22Rv1 (cell line): Measurements from ENCODE around the gene ELOVL3.
"Not testable (repeated sequence)": the region's sequence is repeated elsewhere in the genome, so short reads cannot be mapped to it uniquely, and the experiment has no call there.

Experiments used
- H3K27ac ChIP-seq: fragments of 450-650 bp; 2 replicates; pipeline ENCODE4 v1.5.1; 2017
- ZFX ChIP-seq: fragments of 450-650 bp; IDR thresholded peaks from 2 replicates; pipeline ENCODE4 v1.6.1; 2017; ENCODE audit warnings: antibody characterized with exemption, borderline replicate concordance
- TF ChIP-seq, protein P1 (sequence below): fragments of 450-650 bp; IDR thresholded peaks from 2 replicates; pipeline ENCODE4 v1.5.1; 2017; ENCODE audit warnings: mild to moderate bottlenecking

The ELOVL3 gene

DNA sequence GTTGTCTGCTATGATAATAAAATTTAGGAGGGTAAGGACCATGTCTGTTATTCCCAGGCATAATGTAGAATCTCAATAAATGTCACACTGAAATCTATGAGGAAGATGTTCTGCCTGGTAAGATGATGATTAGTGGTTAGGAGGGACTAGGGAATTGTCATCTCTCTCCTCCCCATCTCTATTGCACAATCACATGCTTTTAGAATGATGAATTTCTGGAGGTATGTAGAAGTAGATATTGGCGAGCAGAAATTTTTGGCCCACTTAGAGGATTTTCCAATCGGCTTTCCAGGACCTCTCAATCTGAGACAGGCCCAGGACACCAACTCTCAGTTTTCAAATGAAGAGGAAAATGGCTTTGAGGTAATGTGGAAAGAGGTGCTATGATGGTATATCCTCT lies 17.2 kb downstream of the ELOVL3 start:
- H3K27ac ChIP-seq: no peak overlapping the region
- no peak for TF ChIP-seq ZFX
- TF ChIP-seq, protein P1, sequence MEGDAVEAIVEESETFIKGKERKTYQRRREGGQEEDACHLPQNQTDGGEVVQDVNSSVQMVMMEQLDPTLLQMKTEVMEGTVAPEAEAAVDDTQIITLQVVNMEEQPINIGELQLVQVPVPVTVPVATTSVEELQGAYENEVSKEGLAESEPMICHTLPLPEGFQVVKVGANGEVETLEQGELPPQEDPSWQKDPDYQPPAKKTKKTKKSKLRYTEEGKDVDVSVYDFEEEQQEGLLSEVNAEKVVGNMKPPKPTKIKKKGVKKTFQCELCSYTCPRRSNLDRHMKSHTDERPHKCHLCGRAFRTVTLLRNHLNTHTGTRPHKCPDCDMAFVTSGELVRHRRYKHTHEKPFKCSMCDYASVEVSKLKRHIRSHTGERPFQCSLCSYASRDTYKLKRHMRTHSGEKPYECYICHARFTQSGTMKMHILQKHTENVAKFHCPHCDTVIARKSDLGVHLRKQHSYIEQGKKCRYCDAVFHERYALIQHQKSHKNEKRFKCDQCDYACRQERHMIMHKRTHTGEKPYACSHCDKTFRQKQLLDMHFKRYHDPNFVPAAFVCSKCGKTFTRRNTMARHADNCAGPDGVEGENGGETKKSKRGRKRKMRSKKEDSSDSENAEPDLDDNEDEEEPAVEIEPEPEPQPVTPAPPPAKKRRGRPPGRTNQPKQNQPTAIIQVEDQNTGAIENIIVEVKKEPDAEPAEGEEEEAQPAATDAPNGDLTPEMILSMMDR: no peak

DNA sequence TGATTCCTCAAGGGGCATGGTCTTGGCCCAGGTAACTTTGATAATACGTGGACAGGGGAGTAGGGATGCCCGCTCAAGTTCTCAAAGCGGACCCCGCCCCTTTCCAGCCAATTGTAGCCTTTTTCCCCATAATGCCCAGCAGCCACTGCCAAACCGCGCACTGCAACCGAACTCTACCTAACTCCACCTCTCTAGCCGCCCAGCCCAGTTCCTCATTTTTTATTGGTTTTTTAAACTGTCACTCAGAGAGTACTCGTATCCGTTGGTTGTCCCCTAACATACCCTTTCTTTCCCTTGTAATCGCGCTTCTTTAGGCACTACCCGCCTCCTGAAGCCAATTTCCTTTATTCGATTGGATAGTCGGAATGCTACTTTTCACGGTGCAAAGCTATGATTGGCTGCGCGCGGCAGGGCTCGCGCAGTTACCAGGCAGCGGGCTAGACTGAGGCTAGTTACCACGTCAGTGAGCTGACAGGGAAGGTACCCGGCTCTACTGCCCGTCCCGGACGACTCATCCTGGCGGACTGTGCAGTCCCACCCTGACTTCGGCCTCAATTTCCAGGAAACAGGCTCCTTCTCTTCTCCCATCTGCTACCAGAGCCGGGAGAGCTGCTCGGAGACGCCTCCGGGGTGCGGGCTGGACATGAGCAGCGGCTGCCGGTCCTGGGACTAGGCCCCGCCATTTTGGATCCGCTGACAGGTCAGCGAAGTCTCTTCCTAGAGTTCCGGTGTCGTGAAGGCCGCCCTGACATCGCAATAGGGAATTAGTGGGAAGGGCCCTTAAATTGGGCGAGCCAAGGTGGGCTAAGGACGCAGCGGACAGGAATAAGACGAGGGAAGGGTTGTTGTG lies 19.2 kb downstream of the ELOVL3 start, which contains the start of gene GBF1:
Gene GBF1 (plus strand): TSS at position 451 of the 850 bp plus-strand sequence. CDS start 13,407 bp downstream, outside the sequence.
- H3K27ac ChIP-seq: peak within 1 kb of the TSS; percentile 84

GRCh38 chr10:102245932-102246251 lies 19.8 kb downstream of the ELOVL3 start:
- H3K27ac ChIP-seq: peak overlapping the region; percentile 84
- TF ChIP-seq, protein P1: no peak
- TF ChIP-seq ZFX: no peak

More for the DNA sequence above, 19.2 kb downstream of the ELOVL3 start, which contains the start of gene GBF1:
- TF ChIP-seq ZFX: no peak
- TF ChIP-seq, protein P1: no peak

- peak overlapping the region; percentile 84 for H3K27ac ChIP-seq
- TF ChIP-seq, protein P1: no peak
- no peak for TF ChIP-seq ZFX
These were observed 20.2 kb downstream of the ELOVL3 start for GRCh38 chr10:102246261-102246660.

DNA sequence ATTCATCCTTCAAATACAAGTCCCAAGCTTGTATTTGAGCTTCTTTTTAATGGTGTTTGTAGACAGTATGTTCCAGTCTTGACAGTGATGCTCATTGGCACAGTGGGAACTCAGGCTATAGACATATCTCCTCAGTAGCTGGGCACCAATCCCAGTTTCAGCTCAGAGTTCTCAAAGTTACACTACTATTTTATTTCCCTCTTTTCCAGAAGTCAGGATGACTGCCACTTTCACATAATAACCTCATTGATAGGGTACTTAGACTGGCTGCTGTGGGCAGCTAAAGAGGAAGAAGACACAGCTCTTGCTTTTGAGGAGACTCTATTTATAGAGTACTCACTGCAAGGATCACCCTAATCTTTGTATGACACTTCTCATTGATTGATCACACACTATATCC lies 21.6 kb downstream of the ELOVL3 start:
- TF ChIP-seq ZFX: no peak
- TF ChIP-seq, protein P1: no peak
- no peak overlapping the region for H3K27ac ChIP-seq

- H3K27ac ChIP-seq: not testable (repeated sequence)
These were observed 26.4 kb downstream of the ELOVL3 start for GRCh38 chr10:102252508-102252907.

DNA sequence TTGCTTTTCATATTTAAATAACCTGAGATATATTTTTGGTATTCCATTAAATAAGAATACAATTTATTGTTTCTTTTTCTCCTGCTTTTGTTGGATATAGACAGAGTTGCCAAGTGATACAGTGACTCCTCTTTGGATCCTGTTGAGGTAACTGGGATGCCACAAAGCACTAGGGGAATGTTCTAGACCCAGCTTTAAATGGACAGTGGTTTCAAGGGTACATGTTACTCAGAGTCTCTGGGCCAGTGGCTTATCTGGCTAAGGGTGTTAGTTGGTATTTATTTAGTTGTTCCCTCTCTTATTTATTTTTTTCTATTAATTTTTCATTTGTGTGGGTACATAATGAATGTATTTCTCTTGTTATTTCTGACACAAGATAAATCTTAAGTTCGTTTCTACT lies 28.3 kb downstream of the ELOVL3 start:
- no peak overlapping the region for H3K27ac ChIP-seq
- no peak for TF ChIP-seq ZFX
- TF ChIP-seq, protein P1: no peak
